OCI-M2 (cell line): ENCODE results near the gene TXN2.
"Not testable (repeated sequence)": the region's sequence is repeated elsewhere in the genome, so short reads cannot be mapped to it uniquely, and the experiment has no call there.

Source experiments
- DNase-seq: peaks from one replicate; lab custom pipeline; 2025; ENCODE audit not compliant: unreplicated experiment; lab: John Stamatoyannopoulos, UW

Gene TXN2

GRCh38 chr22:36432592-36433317 lies 48.7 kb downstream of the TXN2 start:
- DNase-seq, result no peak

DNA sequence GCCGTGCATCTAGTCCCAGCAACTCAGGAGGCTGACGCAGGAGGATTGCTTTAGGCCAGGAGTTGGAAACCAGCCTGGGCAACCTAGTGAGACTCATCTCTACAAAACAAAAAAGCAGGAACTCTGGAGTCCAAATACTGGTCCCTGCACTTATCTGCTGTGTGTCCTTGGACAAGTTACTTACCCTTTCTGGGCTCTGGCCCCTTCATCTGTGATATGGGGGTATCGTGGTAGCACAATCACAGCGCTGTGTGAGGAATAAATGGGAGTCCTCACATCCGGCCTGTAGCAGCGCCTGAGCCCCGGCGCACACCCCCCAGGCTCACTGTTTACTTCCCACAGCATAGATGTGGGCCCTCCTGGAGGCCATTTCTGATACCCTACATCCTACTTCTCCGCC lies 49.5 kb downstream of the TXN2 start:
- DNase-seq, result no peak

DNA sequence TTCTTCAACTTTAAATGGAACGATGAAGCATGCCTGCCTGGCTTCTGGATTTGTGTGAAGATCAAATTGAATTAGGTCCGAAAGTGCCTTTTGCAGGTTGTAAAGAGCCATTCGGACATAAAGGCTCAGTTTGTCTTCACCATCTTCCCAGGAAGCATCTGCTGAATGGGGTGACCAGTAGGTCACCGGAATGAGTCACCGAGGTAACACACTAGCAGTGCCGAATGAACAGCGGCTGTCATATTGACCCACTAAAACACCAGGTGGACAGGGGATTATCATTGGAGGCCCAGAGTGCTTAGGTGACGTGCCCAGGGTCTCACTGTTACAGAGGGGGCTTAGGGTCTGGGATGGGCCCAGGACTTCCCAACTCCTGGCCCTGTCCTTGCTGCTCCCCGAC lies 50.6 kb downstream of the TXN2 start:
- no peak for DNase-seq

DNA sequence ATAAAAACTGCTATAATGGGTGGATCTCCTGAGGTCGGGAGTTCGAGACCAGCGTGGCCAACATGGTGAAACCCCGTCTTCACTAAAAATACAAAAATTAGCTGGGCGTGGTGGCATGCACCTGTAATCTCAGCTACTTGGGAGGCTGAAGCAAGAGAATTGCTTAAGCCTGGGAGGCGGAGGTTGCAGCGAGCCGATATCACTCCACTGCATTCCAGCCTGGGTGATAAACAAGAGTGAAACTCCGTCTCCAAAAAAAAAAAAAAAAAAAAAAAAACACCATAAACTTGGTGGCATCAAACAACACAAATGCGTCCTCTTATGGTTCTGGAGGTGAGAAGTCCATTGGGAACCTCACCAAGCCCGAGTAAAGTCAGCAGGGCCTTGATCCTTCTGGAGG lies 53.5 kb downstream of the TXN2 start:
- DNase-seq, result not testable (repeated sequence)

DNA sequence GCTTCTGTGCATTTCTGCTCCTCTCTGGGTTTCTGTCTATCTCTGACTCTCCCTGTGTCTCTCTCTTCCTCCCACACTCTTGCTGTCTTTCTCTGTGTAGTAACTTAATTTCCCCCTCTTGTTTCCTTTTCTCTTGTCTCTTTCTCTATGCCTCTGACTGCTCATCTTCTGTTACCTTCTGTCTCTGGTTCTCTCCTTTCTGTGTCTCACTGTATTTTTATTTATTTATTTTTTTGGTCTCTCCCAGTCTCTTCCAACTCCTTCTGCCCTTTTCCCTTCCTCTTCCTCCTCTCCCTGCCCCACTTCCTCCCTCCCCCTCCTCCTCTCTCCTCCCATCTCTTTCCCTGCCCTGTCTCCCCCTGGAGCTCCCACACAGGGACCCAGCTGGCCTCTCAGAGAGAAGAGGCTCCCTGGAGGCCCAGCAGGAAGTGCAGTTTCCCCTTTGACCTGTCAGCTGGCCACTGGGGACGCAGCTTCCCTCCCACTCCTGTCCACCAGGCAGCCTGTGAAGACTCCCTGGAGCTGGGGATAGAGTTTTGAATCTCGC lies 55.4 kb downstream of the TXN2 start:
- no peak for DNase-seq

GRCh38 chr22:36424901-36425579 lies 56.4 kb downstream of the TXN2 start:
- no peak for DNase-seq

DNA sequence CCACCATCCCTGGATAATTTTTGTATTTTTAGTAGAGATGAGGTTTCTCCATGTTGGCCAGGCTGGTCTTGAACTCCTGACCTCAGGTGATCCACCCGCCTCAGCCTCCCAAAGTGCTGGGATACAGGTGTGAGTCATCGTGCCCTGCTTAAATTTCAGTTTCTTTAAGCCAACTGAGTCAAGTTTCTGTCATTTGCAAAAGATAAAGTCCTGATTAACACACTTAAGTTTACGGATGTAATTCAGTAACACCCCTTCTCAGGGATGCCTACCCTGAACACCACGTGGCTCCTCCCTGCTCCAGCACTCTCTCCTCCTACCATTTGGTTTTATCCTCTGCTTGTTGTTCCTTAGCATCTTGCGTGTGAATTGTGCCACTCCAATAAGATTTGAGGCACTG lies 57.0 kb downstream of the TXN2 start:
- DNase-seq, result not testable (repeated sequence)

GRCh38 chr22:36423461-36424404 lies 57.7 kb downstream of the TXN2 start:
- peak; percentile 82 for DNase-seq

DNA sequence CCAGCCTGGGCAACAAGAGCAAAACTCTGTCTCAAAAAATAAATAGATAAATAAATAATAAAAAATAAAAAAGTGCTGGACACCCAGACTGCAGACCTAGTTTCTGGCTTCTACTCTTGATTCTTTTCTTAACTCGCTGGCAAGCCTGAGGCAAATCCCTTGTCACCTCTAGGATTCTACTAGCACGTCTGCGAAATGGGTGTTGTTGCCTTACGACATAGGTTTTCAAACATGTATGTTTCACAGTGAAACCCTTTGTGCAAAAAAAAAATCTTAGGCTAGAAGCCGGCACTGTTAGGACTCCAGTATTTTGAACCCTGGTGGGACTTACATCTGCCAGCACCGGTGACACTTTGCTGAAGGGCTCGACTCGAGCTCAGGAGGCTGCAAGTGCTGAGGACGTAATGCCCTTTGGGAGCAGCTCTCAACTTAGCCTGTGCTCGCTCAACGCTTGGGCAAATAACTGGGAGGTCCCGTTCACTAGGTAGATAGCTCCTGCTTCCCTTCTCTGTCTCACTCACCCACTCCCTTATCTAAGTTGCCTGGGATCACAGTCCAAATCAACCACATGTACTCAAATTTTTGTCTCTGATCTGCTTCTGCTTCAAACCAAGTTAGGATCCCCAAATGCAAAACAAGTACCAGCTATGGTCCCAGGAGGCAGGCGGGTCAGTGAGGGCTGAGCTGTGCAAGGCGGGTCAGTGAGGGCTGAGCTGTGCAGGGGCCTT lies 59.0 kb downstream of the TXN2 start:
- no peak for DNase-seq

GRCh38 chr22:36419912-36420882 lies 61.2 kb downstream of the TXN2 start:
- DNase-seq, result no peak

DNA sequence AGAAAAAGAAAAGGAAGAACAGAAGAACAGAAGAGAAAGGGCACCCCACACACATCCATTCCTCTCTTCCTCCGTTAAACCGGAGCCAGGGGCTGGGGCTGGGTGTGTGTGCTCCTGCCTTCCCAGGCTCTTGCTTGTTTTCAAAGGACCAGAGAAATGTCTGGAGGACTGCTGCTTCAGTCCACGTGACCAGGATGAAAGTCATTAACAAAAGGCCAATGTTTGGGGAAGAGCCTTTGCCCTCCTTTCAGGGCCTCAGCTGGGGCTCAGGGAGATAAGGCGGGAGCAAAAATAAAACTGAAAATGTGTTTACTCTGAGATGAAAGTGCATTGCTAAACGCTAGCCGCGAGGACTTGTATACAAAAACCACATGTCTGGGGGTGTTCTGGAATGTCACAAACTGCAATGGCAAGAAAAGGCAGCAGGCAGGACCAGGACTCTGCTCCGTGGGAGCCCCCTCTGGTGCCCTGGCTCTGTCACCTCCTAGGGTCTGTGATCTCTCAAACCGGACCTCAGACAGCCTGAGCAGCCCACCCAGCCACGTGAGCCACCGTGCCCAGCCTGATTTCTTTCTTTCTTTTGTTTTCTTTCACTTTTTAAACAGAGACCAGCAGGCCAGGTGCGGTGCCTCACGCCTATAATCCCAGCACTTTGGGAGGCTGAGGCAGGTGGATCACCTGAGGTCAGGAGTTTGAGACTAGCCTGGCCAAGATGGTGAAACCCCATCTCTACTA lies 62.1 kb downstream of the TXN2 start:
- DNase-seq, result no peak

- DNase-seq, result no peak
These were observed 64.2 kb downstream of the TXN2 start for GRCh38 chr22:36417281-36417686.
